GM18868 (cell line): ENCODE data around the gene C6orf52.
A peak's percentile ranks its signal among the peaks of the same experiment; 100 is the strongest.
"Not testable (repeated sequence)": the region's sequence is repeated elsewhere in the genome, so short reads cannot be mapped to it uniquely, and the experiment has no call there.

Experiments used
- ATAC-seq: cut with Tn5 transposase; IDR thresholded peaks from one replicate; pipeline ENCODE4 v1.9.1; 2021; ENCODE audit warnings: mild to moderate bottlenecking, moderate library complexity; ENCODE audit not compliant: unreplicated experiment

C6orf52 gene

GRCh38 chr6:10694302-10695085 lies at the start of gene C6orf52, which contains the start of gene PAK1IP1:
Gene C6orf52 (minus strand): TSS chr6:10694616. CDS start chr6:10687550, 7,066 bp downstream.
Gene PAK1IP1 (plus strand): TSS chr6:10694972. CDS start chr6:10694986, 14 bp downstream.
- ATAC-seq: peak; percentile 98

GRCh38 chr6:10743515-10743914 lies 49.1 kb upstream of the C6orf52 start:
- ATAC-seq: no peak

- no peak for ATAC-seq
Observed at GRCh38 chr6:10742251-10742650, 47.8 kb upstream of the C6orf52 start.

GRCh38 chr6:10741643-10742042 lies 47.2 kb upstream of the C6orf52 start:
- not testable (repeated sequence) for ATAC-seq

- ATAC-seq: no peak
Observed at GRCh38 chr6:10740061-10740460, 45.6 kb upstream of the C6orf52 start.

GRCh38 chr6:10736731-10737130 lies 42.3 kb upstream of the C6orf52 start:
- ATAC-seq: no peak

- ATAC-seq: no peak
Observed at GRCh38 chr6:10733863-10734262, 39.4 kb upstream of the C6orf52 start.

- ATAC-seq: no peak
Observed at GRCh38 chr6:10733151-10733715, 38.8 kb upstream of the C6orf52 start.

GRCh38 chr6:10730254-10730653 lies 35.8 kb upstream of the C6orf52 start:
- no peak for ATAC-seq

- no peak for ATAC-seq
Observed at GRCh38 chr6:10725716-10726115, 31.3 kb upstream of the C6orf52 start.

- no peak for ATAC-seq
Observed at GRCh38 chr6:10725044-10725443, 30.6 kb upstream of the C6orf52 start.

GRCh38 chr6:10723567-10723881 lies 29.1 kb upstream of the C6orf52 start:
- no peak for ATAC-seq

GRCh38 chr6:10722820-10723566 lies 28.6 kb upstream of the C6orf52 start, which contains the start of gene TMEM14C:
Gene TMEM14C (plus strand): TSS chr6:10723070. CDS start chr6:10724614, 1,544 bp downstream.
- ATAC-seq: peak; percentile 94

GRCh38 chr6:10722570-10722819 lies 28.1 kb upstream of the C6orf52 start:
- ATAC-seq: no peak

GRCh38 chr6:10721850-10722569 lies 27.6 kb upstream of the C6orf52 start:
- ATAC-seq: no peak

- ATAC-seq: not testable (repeated sequence)
Observed at GRCh38 chr6:10720960-10721849, 26.8 kb upstream of the C6orf52 start.

GRCh38 chr6:10720265-10720959 lies 26.0 kb upstream of the C6orf52 start:
- peak; percentile 33 for ATAC-seq

- no peak for ATAC-seq
Observed at GRCh38 chr6:10719964-10720264, 25.5 kb upstream of the C6orf52 start.

GRCh38 chr6:10719296-10719963 lies 25.0 kb upstream of the C6orf52 start:
- no peak for ATAC-seq
